LNCaP clone FGC (cell line): ENCODE results near the gene RMI1.

ENCODE experiments used
- DNase-seq: peaks from one replicate; pipeline ENCODE4 v3.0.0-alpha.2; 2011; ENCODE audit warnings: low read depth
- H3K4me3 ChIP-seq: 2 replicates; pipeline ENCODE4 v1.5.1; 2011; ENCODE audit warnings: mild to moderate bottlenecking, low read depth, low read length, control low read depth
- TF ChIP-seq, protein P1 (sequence below): IDR thresholded peaks from 2 replicates; pipeline ENCODE4 v1.5.1; 2012; ENCODE audit warnings: mild to moderate bottlenecking; ENCODE audit not compliant: control insufficient read depth, insufficient read depth; ENCODE audit errors: extremely low read depth

Gene RMI1

DNA sequence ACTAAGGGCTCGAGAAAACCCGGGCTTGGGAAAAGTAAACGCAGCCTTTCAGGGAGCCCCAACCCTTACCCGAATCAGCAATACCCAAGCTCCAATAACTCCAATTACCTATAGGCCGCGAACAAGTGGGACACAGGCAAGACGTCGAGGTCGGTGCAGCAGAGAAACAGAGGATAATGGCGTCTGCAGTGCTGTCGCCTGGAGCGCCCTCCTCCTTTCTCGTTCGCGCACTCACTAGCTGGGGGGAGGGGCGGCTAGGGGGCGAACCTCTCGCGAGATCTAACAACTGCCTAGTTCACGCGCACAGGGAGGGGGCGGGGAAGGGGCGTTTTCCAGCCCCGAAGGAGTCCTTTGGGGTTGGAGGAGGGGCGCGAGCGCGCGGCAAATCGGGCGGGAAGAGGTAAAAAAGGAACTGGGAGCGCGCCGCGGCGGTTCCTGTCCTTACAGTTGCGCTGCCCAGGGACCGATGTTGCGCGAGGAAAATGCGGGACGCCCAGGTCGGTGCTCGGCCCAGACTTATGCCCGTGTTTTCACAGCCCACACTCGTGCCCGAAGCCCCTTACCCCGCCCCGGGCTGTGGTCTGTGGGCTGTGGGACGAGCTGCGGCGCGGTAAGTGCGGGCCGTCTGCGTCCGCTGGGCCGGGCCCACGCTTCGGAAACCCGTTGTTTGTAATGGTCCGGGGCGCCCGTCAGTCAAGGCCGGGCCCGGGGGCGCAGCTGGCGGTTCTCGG lies at the start of gene RMI1:
Gene RMI1 (plus strand): TSS at position 411 of the 731 bp plus-strand sequence. CDS start 20,182 bp downstream, outside the sequence.
- TF ChIP-seq, protein P1, sequence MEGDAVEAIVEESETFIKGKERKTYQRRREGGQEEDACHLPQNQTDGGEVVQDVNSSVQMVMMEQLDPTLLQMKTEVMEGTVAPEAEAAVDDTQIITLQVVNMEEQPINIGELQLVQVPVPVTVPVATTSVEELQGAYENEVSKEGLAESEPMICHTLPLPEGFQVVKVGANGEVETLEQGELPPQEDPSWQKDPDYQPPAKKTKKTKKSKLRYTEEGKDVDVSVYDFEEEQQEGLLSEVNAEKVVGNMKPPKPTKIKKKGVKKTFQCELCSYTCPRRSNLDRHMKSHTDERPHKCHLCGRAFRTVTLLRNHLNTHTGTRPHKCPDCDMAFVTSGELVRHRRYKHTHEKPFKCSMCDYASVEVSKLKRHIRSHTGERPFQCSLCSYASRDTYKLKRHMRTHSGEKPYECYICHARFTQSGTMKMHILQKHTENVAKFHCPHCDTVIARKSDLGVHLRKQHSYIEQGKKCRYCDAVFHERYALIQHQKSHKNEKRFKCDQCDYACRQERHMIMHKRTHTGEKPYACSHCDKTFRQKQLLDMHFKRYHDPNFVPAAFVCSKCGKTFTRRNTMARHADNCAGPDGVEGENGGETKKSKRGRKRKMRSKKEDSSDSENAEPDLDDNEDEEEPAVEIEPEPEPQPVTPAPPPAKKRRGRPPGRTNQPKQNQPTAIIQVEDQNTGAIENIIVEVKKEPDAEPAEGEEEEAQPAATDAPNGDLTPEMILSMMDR = peak; percentile 25; the same call in 1 of the 2 replicates
- H3K4me3 ChIP-seq = peak within 1 kb of the TSS; percentile 75
- DNase-seq = peak; percentile 90

DNA sequence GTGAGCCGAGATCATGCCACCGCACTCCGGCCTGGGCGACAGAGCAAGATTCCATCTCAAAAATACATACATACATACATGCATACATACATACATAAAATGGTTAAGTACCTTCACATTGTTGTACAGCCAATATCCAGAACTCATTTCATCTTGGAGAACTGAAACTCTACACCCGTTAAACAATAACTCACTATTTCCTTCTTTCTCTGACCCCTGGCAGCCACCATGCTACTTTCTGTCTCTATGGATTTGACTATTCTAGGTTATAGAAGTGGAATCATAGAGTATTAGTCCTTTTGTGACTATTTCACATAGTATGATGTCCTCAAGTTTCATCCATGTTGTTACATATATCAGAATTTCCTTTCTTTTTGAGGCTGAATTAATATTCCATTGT lies 49.7 kb upstream of the RMI1 start:
- DNase-seq = no peak
- H3K4me3 ChIP-seq = no peak overlapping the region
- TF ChIP-seq, protein P1 = no peak

DNA sequence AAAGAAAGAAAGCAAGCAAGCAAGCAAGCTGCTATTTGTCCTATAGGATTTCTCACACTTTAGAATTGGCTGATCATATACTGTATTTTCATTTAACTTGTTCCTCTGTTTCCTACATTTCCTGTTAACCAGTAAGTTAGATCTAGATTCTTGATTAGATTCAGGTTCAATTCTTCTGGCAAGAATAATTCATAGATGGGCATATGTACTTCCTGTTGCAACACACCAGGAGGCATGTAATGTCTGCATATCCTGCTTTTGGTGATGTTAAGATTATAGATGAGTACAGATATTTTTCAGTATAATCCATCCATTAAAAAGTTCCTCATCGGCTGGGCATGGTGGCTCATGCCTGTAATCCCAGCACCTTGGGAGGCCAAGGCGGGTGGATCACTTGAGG lies 48.6 kb upstream of the RMI1 start:
- DNase-seq = no peak
- TF ChIP-seq, protein P1 = no peak
- no peak overlapping the region for H3K4me3 ChIP-seq

DNA sequence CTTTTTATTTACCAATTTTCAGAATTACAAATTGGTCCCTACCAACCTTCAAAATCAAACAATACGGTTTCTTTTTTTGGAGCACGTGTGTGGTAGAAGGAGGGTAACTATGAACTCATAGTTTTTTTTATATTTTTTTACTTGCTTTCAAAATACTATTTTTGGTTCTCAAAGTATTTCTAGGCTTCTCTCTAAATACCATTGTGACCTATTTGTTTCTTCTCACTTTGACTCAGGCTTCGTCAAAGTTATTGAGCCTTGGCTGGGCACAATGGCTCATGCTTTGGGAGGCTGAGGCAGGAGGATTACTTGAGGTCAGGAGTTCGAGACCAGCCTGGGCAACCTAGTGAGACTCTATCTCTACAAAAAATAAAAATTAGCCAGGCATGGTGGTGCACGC lies 47.8 kb upstream of the RMI1 start:
- TF ChIP-seq, protein P1 = no peak
- no peak overlapping the region for H3K4me3 ChIP-seq
- DNase-seq = no peak

DNA sequence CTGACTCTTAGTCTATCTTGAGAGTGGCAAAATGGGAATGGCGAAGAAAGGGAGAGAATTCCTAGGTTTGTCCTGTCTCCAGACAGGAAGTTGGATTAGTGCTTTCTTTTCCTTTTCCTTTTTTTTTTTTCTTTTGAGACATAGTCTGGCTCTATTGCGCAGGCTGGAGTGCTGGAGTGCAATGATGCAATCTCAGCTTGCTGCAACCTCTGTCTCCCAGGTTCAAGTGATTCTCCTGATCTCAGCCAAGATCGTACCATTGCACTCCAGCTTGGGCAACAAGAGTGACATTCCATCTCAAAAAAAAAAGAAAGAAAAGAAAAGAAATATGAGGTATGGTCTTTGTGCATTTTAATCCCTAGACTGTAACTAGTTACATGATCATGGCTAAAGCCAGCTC lies 46.8 kb upstream of the RMI1 start:
- DNase-seq = no peak
- TF ChIP-seq, protein P1 = no peak
- no peak overlapping the region for H3K4me3 ChIP-seq

DNA sequence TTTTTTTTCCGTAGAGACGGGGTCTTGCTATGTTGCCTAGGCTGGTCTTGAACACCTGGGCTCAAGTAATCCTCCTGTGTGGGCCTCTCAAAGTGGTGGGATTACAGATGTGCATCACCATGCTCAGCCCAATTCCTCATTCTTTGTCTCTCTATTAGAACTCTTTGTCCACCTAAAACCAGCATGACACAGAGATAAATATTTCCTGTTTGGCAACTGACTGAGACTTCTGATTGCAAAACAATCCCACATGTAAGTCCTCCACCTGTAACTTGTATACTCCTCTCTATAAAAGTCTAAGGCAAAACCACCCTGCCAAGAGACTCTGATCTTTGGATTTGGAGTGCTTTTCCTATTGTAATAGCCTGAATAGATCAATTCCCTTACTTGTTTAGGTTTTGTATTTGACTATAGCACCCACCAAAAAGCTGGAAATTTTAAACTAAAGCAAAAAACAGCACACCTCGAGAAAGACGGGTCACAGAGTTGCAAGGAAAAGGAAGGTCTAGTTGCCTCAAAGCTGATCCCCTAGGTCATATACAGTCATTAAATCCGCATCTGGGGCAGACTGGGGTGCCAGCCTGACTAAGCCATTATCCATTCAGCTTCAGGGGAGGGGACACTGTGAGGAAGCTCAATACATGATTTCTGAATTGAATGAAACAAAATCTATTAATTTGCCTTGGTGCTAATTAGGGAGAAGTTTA lies 45.9 kb upstream of the RMI1 start:
- no peak overlapping the region for H3K4me3 ChIP-seq
- DNase-seq = peak; percentile 90
- TF ChIP-seq, protein P1 = no peak
